Hepatocyte (in vitro differentiated cells): Measurements from ENCODE around the gene C10orf62. TPM values are rescaled to one million over a fixed set of nuclear protein-coding genes. Genes with fewer than 3 reads are reported as not detected.

Source experiments
- DNase-seq: peaks from one replicate; pipeline ENCODE4 v3.0.0-alpha.2; 2016; ENCODE audit warnings: low spot score
- H2AFZ ChIP-seq: fragments of 200-600 bp; sonication (generic); 2 replicates; pipeline ENCODE4 v1.6.0; 2016; ENCODE audit warnings: antibody characterized with exemption, mild to moderate bottlenecking
- H3K27ac ChIP-seq: fragments of 200-600 bp; sonication (generic); 2 replicates; pipeline ENCODE4 v1.5.1; 2016; ENCODE audit warnings: mild to moderate bottlenecking
- H3K27me3 ChIP-seq: fragments of 200-600 bp; sonication (generic); 2 replicates; pipeline ENCODE4 v1.6.1; 2016
- H3K36me3 ChIP-seq: fragments of 200-600 bp; sonication (generic); replicated peaks from 2 replicates; pipeline ENCODE4 v1.5.1; 2016; ENCODE audit warnings: low read depth; ENCODE audit not compliant: insufficient read depth
- H3K4me1 ChIP-seq: fragments of 200-600 bp; sonication (generic); 2 replicates; pipeline ENCODE4 v1.5.1; 2016; ENCODE audit warnings: mild to moderate bottlenecking, moderate library complexity; ENCODE audit not compliant: insufficient read depth
- H3K4me2 ChIP-seq: fragments of 200-600 bp; sonication (generic); 2 replicates; pipeline ENCODE4 v1.6.0; 2016
- H3K4me3 ChIP-seq: fragments of 200-600 bp; sonication (generic); 2 replicates; pipeline ENCODE4 v1.5.1; 2016; ENCODE audit warnings: mild to moderate bottlenecking
- H3K79me2 ChIP-seq: fragments of 200-600 bp; sonication (generic); 2 replicates; pipeline ENCODE4 v1.6.0; 2017; ENCODE audit warnings: mild to moderate bottlenecking
- H3K9me2 ChIP-seq: fragments of 200-600 bp; sonication (generic); replicated peaks from 2 replicates; pipeline ENCODE4 v1.6.0; 2017; ENCODE audit warnings: mild to moderate bottlenecking; ENCODE audit not compliant: insufficient read depth
- H3K9me3 ChIP-seq: fragments of 200-600 bp; sonication (generic); 2 replicates; pipeline ENCODE4 v1.5.1; 2016; ENCODE audit warnings: low read depth, mild to moderate bottlenecking
- H4K20me1 ChIP-seq: fragments of 200-600 bp; sonication (generic); 2 replicates; pipeline ENCODE4 v1.6.0; 2016; ENCODE audit warnings: mild to moderate bottlenecking; ENCODE audit not compliant: insufficient read depth, poor library complexity, severe bottlenecking
- CTCF ChIP-seq: fragments of 200-600 bp; sonication (generic); IDR thresholded peaks from 2 replicates; pipeline ENCODE4 v1.5.1; 2016; ENCODE audit warnings: antibody characterized with exemption, mild to moderate bottlenecking; ENCODE audit not compliant: poor library complexity
- EZH2 ChIP-seq: fragments of 200-600 bp; sonication (generic); IDR thresholded peaks from 2 replicates; pipeline ENCODE4 v1.6.1; 2016; ENCODE audit warnings: antibody characterized with exemption, mild to moderate bottlenecking, borderline replicate concordance
- EZH2phosphoT487 ChIP-seq: fragments of 200-600 bp; sonication (generic); IDR thresholded peaks from one replicate; pipeline ENCODE4 v1.6.1; 2018; ENCODE audit warnings: antibody characterized with exemption, mild to moderate bottlenecking, low read depth, moderate library complexity; ENCODE audit not compliant: unreplicated experiment, severe bottlenecking
- WGBS: methylation state at CpG from one replicate; pipeline ENCODE4 v1.1.6; 2016; ENCODE audit warnings: low lambda C conversion rate; ENCODE audit errors: missing lambda C conversion rate; 5-methylcytosine and 5-hydroxymethylcytosine counted together
- polyA plus RNA-seq: library from polyadenylated mRNA; unstranded; fragments of >200 nt; fragmentation: Nextera tagmentation; extraction: Ambion mirVana; gene quantifications from 2 replicates; pipeline ENCODE4 v1.2.1, GENCODE V29; 2016
- total RNA-seq: library from RNA; depleted of rRNA; stranded (reverse); fragments of >200 nt; gene quantifications from 2 replicates; pipeline ENCODE4 v1.2.3, GENCODE V29; 2014

C10orf62 gene
- total and polyA plus RNA-seq, 2 experiments from 2014 or later: 0.23 TPM; not detected in 1

- Histone ChIP-seq H3K9me2 (no peaks in the 10 kb centered on the region), H3K27ac (no peak overlapping the region), H4K20me1 (no peaks in the 10 kb centered on the region), H3K4me1 (no peaks in the 10 kb centered on the region), H3K4me3 (no peak overlapping the region), H3K4me2 (no peak overlapping the region), H2AFZ (no peak overlapping the region), H3K27me3 (no peaks in the 10 kb centered on the region), H3K79me2 (no peaks in the 10 kb centered on the region), H3K9me3 (no peaks in the 10 kb centered on the region), H3K36me3 (no peaks in the 10 kb centered on the region)
- 96% methylated on average over 4 of the region's 4 CpGs for WGBS
- TF ChIP-seq EZH2: no peak
- no peak for TF ChIP-seq EZH2phosphoT487
- no peak for TF ChIP-seq CTCF
- DNase-seq: no peak
These were observed 29.2 kb downstream of the C10orf62 start for GRCh38 chr10:97618733-97619132.

- no peak for DNase-seq
- no peak overlapping the region for H3K4me3 ChIP-seq
- no peak overlapping the region for H3K4me2 ChIP-seq
- no peaks in the 10 kb centered on the region for H3K27me3 ChIP-seq
- no peaks in the 10 kb centered on the region for H3K4me1 ChIP-seq
- no peaks in the 10 kb centered on the region for H3K79me2 ChIP-seq
- TF ChIP-seq EZH2phosphoT487 (no peak), CTCF (no peak), EZH2 (no peak)
- no peak overlapping the region for H3K27ac ChIP-seq
- H4K20me1 ChIP-seq: no peaks in the 10 kb centered on the region
- H3K9me2 ChIP-seq: no peaks in the 10 kb centered on the region
- H3K9me3 ChIP-seq: no peaks in the 10 kb centered on the region
- 86% methylated on average over 1 of the region's 1 CpG for WGBS
- no peak overlapping the region for H2AFZ ChIP-seq
- H3K36me3 ChIP-seq: no peaks in the 10 kb centered on the region
These were observed 33.8 kb downstream of the C10orf62 start for GRCh38 chr10:97623277-97623676.

GRCh38 chr10:97627731-97628130, 38.2 kb downstream of the C10orf62 start:
- no peak overlapping the region for H3K4me3 ChIP-seq
- no peaks in the 10 kb centered on the region for H3K4me1 ChIP-seq
- no peaks in the 10 kb centered on the region for H3K9me2 ChIP-seq
- H3K36me3 ChIP-seq: no peaks in the 10 kb centered on the region
- TF ChIP-seq EZH2phosphoT487: no peak
- TF ChIP-seq EZH2: no peak
- no peak for TF ChIP-seq CTCF
- no peak for DNase-seq
- H3K27me3 ChIP-seq: no peaks in the 10 kb centered on the region
- no peak overlapping the region for H2AFZ ChIP-seq
- 78% methylated on average over 4 of the region's 4 CpGs for WGBS
- H3K4me2 ChIP-seq: no peak overlapping the region
- no peaks in the 10 kb centered on the region for H3K9me3 ChIP-seq
- H3K79me2 ChIP-seq: peaks cover 14% of the 10 kb centered on the region
- H3K27ac ChIP-seq: no peak overlapping the region
- H4K20me1 ChIP-seq: no peaks in the 10 kb centered on the region

GRCh38 chr10:97628228-97628627, 38.7 kb downstream of the C10orf62 start:
- H3K27ac ChIP-seq: no peak overlapping the region
- H3K4me2 ChIP-seq: no peak overlapping the region
- no peaks in the 10 kb centered on the region for H3K4me1 ChIP-seq
- H3K9me2 ChIP-seq: no peaks in the 10 kb centered on the region
- H3K4me3 ChIP-seq: no peak overlapping the region
- WGBS: 81% methylated on average over 3 of the region's 3 CpGs
- DNase-seq: no peak
- H3K27me3 ChIP-seq: no peaks in the 10 kb centered on the region
- no peak overlapping the region for H2AFZ ChIP-seq
- H4K20me1 ChIP-seq: no peaks in the 10 kb centered on the region
- TF ChIP-seq CTCF (no peak), EZH2phosphoT487 (no peak), EZH2 (no peak)
- H3K36me3 ChIP-seq: no peaks in the 10 kb centered on the region
- H3K79me2 ChIP-seq: peaks cover 14% of the 10 kb centered on the region
- H3K9me3 ChIP-seq: no peaks in the 10 kb centered on the region
